Stimulated activated CD4-positive, alpha-beta T cell treated with anti-CD3 and anti-CD28 coated beads, Interleukin-2, amount 100 ng/mL, for 48 hours (primary cell): Measurements from ENCODE around the gene SAMD9L.
"Not testable (repeated sequence)": the region's sequence is repeated elsewhere in the genome, so short reads cannot be mapped to it uniquely, and the experiment has no call there.

Experiments
- DNase-seq, 2 donors: peaks; one replicate each; pipeline ENCODE4 v3.0.0-alpha.2; 2020

SAMD9L gene

GRCh38 chr7:93145354-93145753 is 2.8 kb downstream of the SAMD9L start:
- no peak for DNase-seq

DNA sequence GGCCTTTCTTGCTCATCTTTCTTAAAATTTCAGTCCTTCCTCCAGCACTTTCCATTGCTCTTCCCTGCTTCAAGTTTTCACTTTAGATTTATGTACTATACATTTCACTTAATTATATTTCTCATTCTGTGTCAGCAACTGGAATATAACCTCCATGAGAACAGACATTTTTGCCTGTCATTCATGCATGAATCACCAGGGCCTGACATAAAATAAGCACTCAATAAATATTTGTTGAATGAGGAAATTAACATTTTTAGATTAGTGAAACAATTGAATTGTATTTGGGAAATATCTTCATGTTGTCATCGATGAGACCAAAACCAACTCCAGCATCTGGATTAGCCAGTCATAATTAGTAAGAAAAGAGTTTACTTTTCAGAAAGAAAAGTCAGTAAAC is 6.1 kb downstream of the SAMD9L start:
- no peak for DNase-seq

DNA sequence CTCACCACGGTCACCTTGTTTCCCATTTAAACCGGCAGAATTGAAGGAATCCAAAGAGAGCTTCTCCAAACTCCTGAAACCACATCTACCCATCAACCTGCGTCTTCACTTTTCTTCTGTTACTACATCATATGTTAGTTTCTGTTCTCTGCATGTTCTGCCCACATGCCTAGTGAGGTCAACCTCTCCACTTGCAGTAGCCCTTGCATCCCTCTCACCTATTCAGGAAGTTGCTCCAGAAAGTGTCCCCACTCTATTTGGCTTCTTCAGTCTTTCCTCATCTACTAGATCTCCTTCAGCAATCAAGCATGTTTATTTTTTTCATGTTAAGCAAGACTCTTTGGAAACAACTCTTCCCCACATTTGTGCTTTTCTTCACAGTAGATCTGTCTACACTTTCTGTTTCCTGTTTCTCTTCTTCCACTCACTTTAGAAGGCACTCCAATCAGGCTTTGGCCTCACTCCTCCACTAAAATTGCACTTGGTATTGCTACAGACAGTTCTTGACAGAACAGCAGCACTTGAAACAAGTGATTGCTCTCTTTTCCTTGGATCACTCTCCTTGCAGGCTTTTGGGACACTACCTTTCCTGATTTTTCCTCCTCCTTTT is 7.5 kb downstream of the SAMD9L start:
- no peak for DNase-seq

DNA sequence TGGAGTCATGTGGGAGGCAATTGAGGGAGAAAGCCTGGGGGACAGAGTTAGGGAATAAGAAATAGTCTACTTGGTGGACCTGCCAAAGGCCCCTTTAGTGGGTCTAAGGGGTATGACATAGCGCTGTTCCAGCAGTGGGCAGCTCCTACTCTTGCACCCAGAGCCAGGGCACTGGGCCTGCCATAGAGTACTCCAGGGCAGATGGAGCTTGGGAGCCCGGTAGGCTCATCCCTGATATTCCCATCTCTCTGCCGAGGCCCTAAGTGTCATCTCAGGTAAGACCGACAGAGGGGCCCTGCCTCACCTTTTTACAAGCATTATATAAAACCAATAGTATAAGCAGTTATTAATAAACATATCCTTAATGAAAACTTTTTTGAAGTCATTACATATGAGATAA is 9.6 kb downstream of the SAMD9L start:
- no peak for DNase-seq

DNA sequence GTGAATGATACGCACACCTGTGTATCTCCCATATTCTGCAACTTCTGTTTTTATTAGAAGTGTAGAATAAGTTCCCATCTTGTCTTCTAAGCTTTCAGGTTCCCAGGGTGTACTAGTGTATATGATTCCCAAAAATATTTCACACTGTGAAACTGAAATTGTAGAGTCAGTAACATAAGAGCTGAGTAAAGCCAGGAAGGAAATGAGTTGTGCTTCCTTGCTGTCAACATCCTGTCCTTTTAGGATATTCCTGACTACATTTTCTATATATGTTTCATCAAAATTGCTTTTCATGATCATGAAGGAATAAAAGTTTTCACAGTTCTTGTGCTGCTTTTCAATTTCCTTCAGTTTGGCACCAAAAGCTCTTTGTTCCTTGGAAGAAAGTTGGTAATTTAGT is 15.2 kb downstream of the SAMD9L start:
- DNase-seq, result no peak

DNA sequence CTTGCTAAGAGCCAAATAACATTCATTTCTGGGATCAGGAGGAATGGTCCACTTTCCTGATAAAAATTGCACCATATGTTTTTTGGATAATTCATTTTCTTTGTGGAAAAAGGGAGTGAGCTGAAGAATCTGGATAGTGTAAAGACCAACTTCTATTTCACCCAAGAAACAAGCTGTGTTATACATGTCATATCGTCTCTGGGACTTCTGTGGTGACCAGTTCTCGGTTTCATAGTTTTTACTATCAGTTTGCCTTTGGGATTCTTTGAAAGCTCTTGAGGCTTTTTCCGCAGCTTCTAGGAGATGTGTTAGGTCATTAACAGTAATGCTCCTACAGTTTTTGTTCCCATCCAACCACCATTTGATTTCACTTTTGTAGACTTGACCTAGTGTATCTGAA is 16.0 kb downstream of the SAMD9L start:
- no peak for DNase-seq

DNA sequence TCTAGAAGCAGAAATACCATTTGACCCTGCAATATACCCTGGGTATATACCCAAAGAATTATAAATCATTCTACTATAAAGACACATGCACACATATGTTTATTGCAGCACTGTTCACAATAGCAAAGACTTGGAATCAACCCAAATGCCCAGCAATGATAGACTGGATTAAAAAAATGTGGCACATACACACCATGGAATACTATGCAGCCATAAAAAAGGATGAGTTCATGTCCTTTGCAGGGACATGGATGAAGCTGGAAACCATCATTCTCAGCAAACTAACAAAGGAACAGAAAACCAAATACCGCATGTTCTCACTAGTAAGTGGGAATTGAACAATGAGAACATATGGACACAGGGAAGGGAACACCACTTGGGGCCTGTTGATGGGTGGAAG is 21.2 kb downstream of the SAMD9L start:
- not testable (repeated sequence) for DNase-seq

- DNase-seq, result not testable (repeated sequence)
These were observed 24.7 kb downstream of the SAMD9L start for GRCh38 chr7:93123532-93123931.

- no peak for DNase-seq
These were observed 27.3 kb downstream of the SAMD9L start for GRCh38 chr7:93120592-93121549.

- DNase-seq, result no peak
These were observed 28.8 kb downstream of the SAMD9L start for GRCh38 chr7:93119191-93119905.

- peak; percentile 15 to 16 for DNase-seq
These were observed 30.2 kb downstream of the SAMD9L start, which contains the start of gene SAMD9 for GRCh38 chr7:93117852-93118530. SAMD9 (minus strand) TSS chr7:93117979; CDS start chr7:93106097, 11,882 bp downstream.

DNA sequence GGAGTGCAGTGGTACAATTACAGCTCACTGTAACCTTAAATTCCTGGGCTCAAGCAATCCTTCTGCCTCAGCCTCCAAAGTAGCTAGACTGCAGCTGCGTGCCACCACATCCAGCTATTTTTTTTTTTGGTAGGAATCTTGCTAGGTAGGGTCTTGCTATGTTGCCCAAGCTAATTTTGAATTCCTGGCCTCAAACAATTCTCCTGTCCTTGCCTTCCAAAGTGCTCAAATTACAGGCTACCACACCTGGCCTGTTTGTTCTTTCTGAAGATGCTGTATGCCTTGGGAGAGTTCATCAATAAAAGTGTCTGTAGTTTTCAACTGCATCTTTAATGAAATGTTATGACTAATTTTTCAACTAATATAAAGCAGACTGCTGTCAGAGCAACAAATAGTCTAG is 30.9 kb downstream of the SAMD9L start:
- no peak for DNase-seq

DNA sequence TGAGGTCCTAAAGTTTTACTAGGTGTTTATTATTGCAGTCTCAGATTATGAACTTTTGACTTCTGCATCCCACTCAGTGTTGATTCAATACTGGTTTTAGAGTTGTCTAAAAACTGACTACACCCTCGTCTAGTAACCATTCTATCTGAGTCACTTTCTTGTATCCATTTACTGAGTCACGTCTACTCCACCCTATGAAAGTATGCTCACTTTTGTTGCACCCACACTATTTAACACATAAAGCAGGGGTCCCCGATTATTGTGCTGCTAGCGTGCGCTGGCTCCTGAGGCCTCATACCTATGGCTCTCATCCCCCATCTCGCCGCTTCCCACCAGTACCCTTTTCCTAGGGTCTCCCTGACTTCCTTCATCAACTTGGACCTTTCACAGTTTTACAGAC is 32.4 kb downstream of the SAMD9L start:
- no peak for DNase-seq

DNA sequence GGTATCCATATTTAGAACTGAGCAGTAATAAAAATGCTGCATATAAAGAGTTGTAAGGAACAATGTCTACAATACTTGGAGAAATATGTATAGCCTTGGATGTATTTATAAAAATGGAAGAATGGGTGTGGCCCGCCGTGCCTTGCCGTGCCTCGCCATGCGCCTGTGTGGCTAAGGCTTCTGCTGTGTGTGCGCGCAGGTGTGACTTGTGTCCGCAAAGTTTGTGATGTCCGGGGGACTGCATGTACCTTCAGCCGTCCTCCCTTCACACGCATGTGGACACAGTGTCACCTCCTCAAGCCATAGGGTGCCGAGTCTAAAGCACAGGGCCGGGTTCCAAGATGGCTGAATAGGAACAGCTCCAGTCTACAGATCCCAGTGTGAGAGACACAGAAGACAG is 40.2 kb downstream of the SAMD9L start:
- DNase-seq, result no peak

DNA sequence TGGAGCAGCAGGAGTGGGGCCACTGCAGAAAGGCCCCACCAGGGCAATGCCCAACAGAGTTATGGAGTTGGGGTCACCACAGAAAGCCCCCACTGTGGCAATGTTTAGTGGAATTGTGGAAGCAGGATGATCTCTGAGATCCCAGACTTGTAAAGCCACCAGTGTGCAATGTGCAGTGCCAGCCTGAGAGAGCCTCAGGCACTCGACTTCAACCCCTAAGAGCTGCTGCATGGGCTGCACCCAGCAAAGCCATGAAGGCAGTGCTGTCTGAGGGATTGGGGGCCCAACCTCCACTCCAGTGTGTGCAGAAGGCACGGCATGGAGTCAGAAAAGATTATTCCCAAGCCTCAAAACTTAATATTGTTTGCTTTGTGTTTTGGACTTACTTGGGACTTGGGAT is 50.8 kb downstream of the SAMD9L start:
- no peak for DNase-seq

DNA sequence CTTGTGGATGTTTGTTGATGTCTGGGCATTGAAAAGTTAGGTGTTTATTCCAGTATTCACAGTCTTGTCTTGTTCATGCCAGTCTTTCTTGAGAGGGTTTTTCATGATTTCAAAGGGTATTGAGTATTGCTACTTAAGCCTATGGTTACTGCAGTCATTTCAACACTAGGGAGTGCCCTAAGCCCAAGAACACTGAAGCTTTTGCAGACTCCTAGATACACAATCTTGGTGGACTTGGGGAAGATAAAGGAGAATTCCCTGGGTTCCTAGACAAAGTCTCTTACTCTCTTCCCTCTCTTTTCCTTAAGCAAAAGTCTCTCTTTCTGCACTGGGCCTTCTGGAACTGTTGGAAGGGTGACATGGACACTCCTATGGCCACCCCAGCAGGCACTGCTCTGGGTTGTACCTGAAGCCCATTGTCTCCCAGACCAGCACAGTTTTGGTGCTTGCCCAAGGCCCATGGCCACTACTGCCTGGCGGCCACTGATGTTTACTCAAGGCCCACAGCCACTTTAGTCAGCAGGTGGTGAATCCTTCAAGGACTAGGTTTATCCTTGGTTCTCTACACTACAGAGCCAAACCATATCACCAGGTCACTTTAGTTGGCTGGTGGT is 55.3 kb downstream of the SAMD9L start:
- DNase-seq, result no peak
